GM18517 (cell line): ENCODE results near the gene GALK1.
A peak's percentile ranks its signal among the peaks of the same experiment; 100 is the strongest.
"Not testable (repeated sequence)": the region's sequence is repeated elsewhere in the genome, so short reads cannot be mapped to it uniquely, and the experiment has no call there.

Source experiments
- ATAC-seq: cut with Tn5 transposase; IDR thresholded peaks from one replicate; pipeline ENCODE4 v1.9.1; 2021; ENCODE audit warnings: mild to moderate bottlenecking, moderate library complexity; ENCODE audit not compliant: unreplicated experiment

GALK1 gene

GRCh38 chr17:75764711-75765421 is at the start of gene GALK1:
Gene GALK1, minus strand, starts transcription at chr17:75765192. Its CDS starts 56 bp downstream, at chr17:75765136.
- peak; percentile 54 for ATAC-seq

- ATAC-seq: no peak
Measured at GRCh38 chr17:75814021-75814395, 49.0 kb upstream of the GALK1 start.

- ATAC-seq: no peak
Measured at GRCh38 chr17:75813081-75814020, 48.4 kb upstream of the GALK1 start.

- no peak for ATAC-seq
Measured at GRCh38 chr17:75812096-75813013, 47.4 kb upstream of the GALK1 start.

GRCh38 chr17:75811174-75811573 is 46.2 kb upstream of the GALK1 start:
- ATAC-seq: no peak

GRCh38 chr17:75810756-75811155 is 45.8 kb upstream of the GALK1 start:
- ATAC-seq: not testable (repeated sequence)

GRCh38 chr17:75810216-75810615 is 45.2 kb upstream of the GALK1 start:
- ATAC-seq: no peak

- ATAC-seq: no peak
Measured at GRCh38 chr17:75809631-75810111, 44.7 kb upstream of the GALK1 start.

- peak; percentile 71 for ATAC-seq
Measured at GRCh38 chr17:75808905-75809621, 44.1 kb upstream of the GALK1 start.

GRCh38 chr17:75808549-75808904 is 43.5 kb upstream of the GALK1 start:
- ATAC-seq: no peak

- ATAC-seq: no peak
Measured at GRCh38 chr17:75807861-75808260, 42.9 kb upstream of the GALK1 start.

- ATAC-seq: no peak
Measured at GRCh38 chr17:75806822-75807500, 42.0 kb upstream of the GALK1 start.

GRCh38 chr17:75803883-75804282 is 38.9 kb upstream of the GALK1 start:
- no peak for ATAC-seq

- no peak for ATAC-seq
Measured at GRCh38 chr17:75799402-75799801, 34.4 kb upstream of the GALK1 start.

GRCh38 chr17:75795820-75796607 is 31.0 kb upstream of the GALK1 start:
- ATAC-seq: no peak

- no peak for ATAC-seq
Measured at GRCh38 chr17:75793460-75793859, 28.5 kb upstream of the GALK1 start.

- no peak for ATAC-seq
Measured at GRCh38 chr17:75791254-75791653, 26.3 kb upstream of the GALK1 start.

- peak; percentile 44 for ATAC-seq
Measured at GRCh38 chr17:75785016-75785890, 20.3 kb upstream of the GALK1 start.
